ENCODE results near the gene TAF11.
"Not testable (repeated sequence)": the region's sequence is repeated elsewhere in the genome, so short reads cannot be mapped to it uniquely, and the experiment has no call there.

The TAF11 gene

DNA sequence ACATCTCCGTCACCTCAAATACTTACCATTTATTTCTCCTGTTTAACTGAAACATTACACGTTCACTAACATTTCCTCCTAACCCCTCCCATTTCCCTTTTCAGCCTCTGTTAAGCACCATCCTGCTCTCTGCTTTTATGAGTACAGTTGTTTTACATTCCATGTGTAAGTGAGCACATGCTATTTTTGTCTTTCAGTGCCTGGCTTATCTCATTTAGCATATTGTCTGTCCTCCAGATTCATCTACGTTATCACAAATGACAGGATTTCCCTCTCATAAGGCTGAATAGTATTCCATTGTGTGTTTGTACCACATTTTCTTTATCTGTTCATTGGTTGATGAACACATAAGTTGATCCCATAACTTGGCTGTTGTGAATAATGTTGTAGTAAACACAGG lies 22.7 kb downstream of the TAF11 start:
- DNase-seq (ENCODE audit: low spot score): no peak

GRCh38 chr6:34864007-34864406 lies 23.8 kb downstream of the TAF11 start:
- no peak for DNase-seq (ENCODE audit: low spot score)

- DNase-seq (ENCODE audit: low spot score): no peak
Observed at GRCh38 chr6:34860776-34861175, 27.1 kb downstream of the TAF11 start.

DNA sequence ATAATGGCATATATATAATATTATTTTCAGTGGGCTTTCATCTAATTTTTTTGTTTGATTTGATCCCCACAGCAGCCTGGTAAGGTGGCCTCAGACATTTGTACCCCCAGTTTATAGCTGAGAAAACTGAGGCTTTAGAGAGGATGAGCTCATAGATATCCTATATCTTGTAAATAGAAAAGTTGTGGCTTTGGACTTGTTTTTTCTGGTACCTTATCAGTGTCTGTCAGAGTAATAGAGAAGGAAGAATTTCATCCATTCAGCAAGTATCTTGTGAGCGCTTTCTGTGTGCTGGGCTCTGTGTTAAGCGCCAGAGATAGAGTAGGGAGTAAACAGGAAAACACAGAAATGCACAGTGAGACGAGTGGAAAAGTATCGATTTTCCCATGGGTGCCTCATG lies 27.9 kb downstream of the TAF11 start:
- no peak for DNase-seq (ENCODE audit: low spot score)

DNA sequence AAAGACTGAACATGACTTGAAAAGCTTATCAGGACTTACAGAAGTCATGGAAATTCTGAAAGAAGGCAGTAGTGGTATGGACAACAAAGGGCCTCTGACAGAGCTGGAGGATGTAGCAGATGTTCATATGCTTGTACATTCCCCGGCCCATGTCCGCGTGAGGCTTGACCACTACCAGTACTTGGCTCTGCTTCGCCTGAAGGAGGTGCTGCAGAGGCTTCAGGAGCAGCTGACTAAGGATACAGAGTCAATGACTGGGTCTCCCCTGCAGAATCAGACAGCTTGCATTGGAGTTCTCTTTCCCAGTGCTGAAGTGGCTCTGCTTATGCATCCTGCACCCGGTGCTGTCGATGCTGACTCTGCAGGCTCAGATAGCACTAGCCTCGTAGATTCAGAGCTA lies 29.2 kb downstream of the TAF11 start:
- DNase-seq (ENCODE audit: low spot score): no peak

GRCh38 chr6:34855463-34855862 lies 32.4 kb downstream of the TAF11 start:
- DNase-seq (ENCODE audit: low spot score): no peak

DNA sequence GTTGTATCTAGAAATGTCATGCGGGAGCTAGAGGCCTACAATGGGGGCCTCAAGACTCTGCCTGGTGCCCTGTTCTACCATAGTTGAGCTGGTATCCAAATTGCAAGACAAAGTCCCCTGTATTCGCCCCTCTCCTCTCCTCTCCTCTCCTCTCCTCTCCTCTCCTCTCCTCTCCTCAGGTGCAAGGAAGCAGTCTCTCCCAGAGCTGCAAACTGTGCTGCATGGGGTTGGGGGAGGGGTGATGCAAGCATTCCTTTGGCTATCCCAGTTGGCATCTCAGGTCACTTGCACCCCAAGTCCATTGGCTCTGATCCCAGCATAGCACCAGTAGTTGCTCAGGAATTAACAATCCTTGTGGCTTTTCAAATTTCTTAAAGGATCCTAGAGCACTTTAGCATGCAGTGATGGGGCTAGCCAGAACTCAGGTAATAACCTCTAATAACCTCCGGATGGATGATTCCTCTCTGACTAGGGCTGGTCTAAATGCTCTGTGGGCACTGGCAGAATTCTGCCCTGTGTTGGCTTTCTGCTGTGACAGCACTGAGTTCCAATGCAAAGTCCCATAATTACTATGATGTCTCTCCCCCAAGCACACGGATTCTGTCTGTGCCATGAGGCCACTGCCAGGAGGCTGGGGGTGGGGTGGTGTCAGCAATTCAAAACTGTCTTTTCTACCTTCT lies 35.3 kb downstream of the TAF11 start:
- no peak for DNase-seq (ENCODE audit: low spot score)

- no peak for DNase-seq (ENCODE audit: low spot score)
Observed at GRCh38 chr6:34851361-34851760, 36.5 kb downstream of the TAF11 start.

- not testable (repeated sequence) for DNase-seq (ENCODE audit: low spot score)
Observed at GRCh38 chr6:34849066-34849465, 38.8 kb downstream of the TAF11 start.

- DNase-seq (ENCODE audit: low spot score): no peak
Observed at GRCh38 chr6:34839666-34840352, 48.0 kb downstream of the TAF11 start.

DNA sequence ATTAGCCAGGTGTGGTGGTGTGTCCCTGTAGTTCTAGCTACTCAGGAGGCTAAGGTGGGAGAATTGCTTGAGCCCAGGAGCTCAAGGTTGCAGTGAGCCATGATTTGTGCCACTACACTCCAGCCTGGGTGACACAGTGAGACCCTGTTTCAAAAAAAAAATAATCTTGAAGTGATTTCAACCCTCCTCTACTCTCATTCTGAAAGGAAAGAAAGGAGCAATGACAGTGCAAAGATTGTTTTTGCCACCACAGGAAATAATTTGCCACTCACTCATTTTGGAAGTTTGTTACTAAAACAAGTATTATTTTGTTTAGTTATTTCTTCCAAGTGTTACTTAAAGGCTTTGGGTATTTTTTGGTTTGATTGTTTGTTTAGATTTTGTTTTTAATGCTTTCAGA lies 50.3 kb downstream of the TAF11 start:
- no peak for DNase-seq (ENCODE audit: low spot score)

DNA sequence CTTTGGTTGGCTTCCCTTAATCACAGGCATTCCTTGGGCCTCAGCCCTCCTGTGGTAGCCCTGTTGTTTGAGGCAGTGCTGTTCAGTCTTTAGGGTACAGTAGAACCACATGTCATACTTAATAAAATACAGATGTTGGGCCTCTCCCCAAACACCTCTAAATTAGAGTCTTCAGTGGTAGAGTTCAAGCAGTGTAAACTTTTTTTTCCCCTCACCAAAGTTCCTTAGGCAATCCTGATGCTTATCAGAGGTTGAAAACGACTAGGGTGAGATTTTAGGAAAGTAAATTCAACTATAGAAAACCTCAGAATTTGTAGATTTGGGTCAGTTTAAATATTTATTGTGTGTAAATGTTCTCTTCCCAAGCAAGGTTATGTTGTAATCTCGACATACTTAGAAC lies 51.4 kb downstream of the TAF11 start:
- DNase-seq (ENCODE audit: low spot score): no peak

DNA sequence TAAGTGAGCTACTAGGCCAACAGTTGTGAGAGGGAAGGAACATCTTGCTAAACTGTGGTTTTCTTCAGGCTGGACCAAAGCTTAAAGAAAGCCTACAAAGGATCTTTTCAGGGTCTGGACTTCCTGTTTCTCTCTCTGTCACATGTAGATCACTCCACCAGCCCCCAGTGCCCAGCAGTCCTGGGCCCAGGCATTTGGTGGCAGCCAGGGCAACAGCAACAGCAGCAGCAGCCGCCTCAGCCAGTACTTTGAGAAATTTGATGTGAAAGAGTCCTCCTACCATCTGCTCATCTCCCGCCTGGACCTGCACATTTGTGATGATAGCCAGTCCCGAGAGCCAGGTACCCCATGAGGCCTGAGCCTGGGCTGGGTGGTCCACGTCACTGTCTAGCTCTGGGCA lies 51.8 kb downstream of the TAF11 start:
- DNase-seq (ENCODE audit: low spot score): no peak

GRCh38 chr6:34834789-34835518 lies 52.9 kb downstream of the TAF11 start:
- DNase-seq (ENCODE audit: low spot score): no peak

- DNase-seq (ENCODE audit: low spot score): no peak
Observed at GRCh38 chr6:34832942-34833341, 54.9 kb downstream of the TAF11 start.

GRCh38 chr6:34829137-34829536 lies 58.7 kb downstream of the TAF11 start:
- no peak for DNase-seq (ENCODE audit: low spot score)

All from CD4-positive, alpha-beta T cell treated with Interleukin-15 for 4 hours (primary cell).